Ishikawa (cell line): ENCODE data around the gene POC5.

Experiments used
- CEBPB ChIP-seq: IDR thresholded peaks from 2 replicates; pipeline ENCODE4 v1.6.1; 2012
- CREB1 ChIP-seq: IDR thresholded peaks from 2 replicates; pipeline ENCODE4 v1.6.1; 2012; ENCODE audit warnings: low read depth
- EGR1 ChIP-seq: IDR thresholded peaks from 2 replicates; pipeline ENCODE4 v1.6.1; 2012
- EP300 ChIP-seq: IDR thresholded peaks from 2 replicates; pipeline ENCODE4 v1.6.1; 2012; ENCODE audit warnings: borderline replicate concordance
- MAX ChIP-seq: IDR thresholded peaks from 2 replicates; pipeline ENCODE4 v1.6.1; 2012
- NFIC ChIP-seq: IDR thresholded peaks from 2 replicates; pipeline ENCODE4 v1.6.1; 2012
- TF ChIP-seq, protein P1 (sequence below): IDR thresholded peaks from 2 replicates; pipeline ENCODE4 v1.6.1; 2012; ENCODE audit warnings: low read depth, mild to moderate bottlenecking

DNA sequence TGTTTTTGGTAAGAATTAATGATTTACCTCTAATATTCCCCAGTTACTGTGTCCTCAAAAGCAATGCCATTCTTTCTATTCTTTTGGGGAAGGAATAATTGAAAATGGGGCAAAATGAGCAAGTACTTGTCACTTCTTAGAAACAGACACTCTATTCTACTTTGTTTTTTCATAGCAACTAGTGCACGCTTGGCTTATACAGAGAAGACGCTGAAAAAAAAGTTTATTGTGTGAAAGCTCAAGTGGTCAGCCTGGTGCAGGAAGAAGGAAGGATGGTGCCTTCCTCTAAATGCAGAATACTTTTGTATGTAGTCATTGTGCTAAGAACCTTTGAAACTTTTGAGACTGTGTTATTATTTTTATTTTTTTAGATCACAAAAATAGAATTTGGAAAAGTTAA, 76.4 kb downstream of the POC5 start:
- TF ChIP-seq MAX: no peak
- TF ChIP-seq CEBPB: no peak
- TF ChIP-seq, protein P1, sequence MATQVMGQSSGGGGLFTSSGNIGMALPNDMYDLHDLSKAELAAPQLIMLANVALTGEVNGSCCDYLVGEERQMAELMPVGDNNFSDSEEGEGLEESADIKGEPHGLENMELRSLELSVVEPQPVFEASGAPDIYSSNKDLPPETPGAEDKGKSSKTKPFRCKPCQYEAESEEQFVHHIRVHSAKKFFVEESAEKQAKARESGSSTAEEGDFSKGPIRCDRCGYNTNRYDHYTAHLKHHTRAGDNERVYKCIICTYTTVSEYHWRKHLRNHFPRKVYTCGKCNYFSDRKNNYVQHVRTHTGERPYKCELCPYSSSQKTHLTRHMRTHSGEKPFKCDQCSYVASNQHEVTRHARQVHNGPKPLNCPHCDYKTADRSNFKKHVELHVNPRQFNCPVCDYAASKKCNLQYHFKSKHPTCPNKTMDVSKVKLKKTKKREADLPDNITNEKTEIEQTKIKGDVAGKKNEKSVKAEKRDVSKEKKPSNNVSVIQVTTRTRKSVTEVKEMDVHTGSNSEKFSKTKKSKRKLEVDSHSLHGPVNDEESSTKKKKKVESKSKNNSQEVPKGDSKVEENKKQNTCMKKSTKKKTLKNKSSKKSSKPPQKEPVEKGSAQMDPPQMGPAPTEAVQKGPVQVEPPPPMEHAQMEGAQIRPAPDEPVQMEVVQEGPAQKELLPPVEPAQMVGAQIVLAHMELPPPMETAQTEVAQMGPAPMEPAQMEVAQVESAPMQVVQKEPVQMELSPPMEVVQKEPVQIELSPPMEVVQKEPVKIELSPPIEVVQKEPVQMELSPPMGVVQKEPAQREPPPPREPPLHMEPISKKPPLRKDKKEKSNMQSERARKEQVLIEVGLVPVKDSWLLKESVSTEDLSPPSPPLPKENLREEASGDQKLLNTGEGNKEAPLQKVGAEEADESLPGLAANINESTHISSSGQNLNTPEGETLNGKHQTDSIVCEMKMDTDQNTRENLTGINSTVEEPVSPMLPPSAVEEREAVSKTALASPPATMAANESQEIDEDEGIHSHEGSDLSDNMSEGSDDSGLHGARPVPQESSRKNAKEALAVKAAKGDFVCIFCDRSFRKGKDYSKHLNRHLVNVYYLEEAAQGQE: no peak
- no peak for TF ChIP-seq NFIC
- no peak for TF ChIP-seq EP300
- TF ChIP-seq EGR1: no peak
- no peak for TF ChIP-seq CREB1
